SK-N-SH treated with all-trans-retinoic acid at 6 μM for 48 hours (cell line): ENCODE data around the gene AP3B1.
"Not testable (repeated sequence)": the region's sequence is repeated elsewhere in the genome, so short reads cannot be mapped to it uniquely, and the experiment has no call there.

Experiments
- ATAC-seq: fragments of 200-7000 bp; cut with Tn5 transposase; 3 replicates; pipeline ENCODE4 v1.9.1; 2020; ENCODE audit warnings: mild to moderate bottlenecking, moderate library complexity
- ARNTL ChIP-seq: fragments of 450-650 bp; formaldehyde crosslinking; IDR thresholded peaks from 2 replicates; pipeline ENCODE4 v1.5.0; 2020; ENCODE audit warnings: low read depth, mild to moderate bottlenecking, moderate library complexity, borderline replicate concordance
- BACH2 ChIP-seq: fragments of 250-450 bp; sonication (Bioruptor Pico); IDR thresholded peaks from 2 replicates; pipeline ENCODE4 v1.9.0; 2021; ENCODE audit warnings: mild to moderate bottlenecking, borderline replicate concordance
- CREB5 ChIP-seq: fragments of 250-450 bp; sonication (Bioruptor Pico); IDR thresholded peaks from 2 replicates; pipeline ENCODE4 v1.5.1; 2020; ENCODE audit warnings: low read depth, mild to moderate bottlenecking, moderate library complexity
- CSDC2 ChIP-seq: fragments of 250-450 bp; sonication (Bioruptor Pico); IDR thresholded peaks from 2 replicates; pipeline ENCODE4 v1.5.0; 2020; ENCODE audit warnings: mild to moderate bottlenecking, moderate library complexity
- CSRNP3 ChIP-seq: fragments of 250-450 bp; sonication (Bioruptor Pico); IDR thresholded peaks from 2 replicates; pipeline ENCODE4 v1.5.1; 2021; ENCODE audit warnings: mild to moderate bottlenecking, moderate library complexity
- GLIS3 ChIP-seq: fragments of 250-450 bp; sonication (Bioruptor Pico); IDR thresholded peaks from 2 replicates; pipeline ENCODE4 v1.5.0; 2020; ENCODE audit warnings: mild to moderate bottlenecking, moderate library complexity
- ISL1 ChIP-seq: fragments of 250-450 bp; sonication (Bioruptor Pico); IDR thresholded peaks from 2 replicates; pipeline ENCODE4 v2.1.2; 2022; ENCODE audit warnings: mild to moderate bottlenecking, moderate library complexity
- PATZ1 ChIP-seq: fragments of 250-450 bp; sonication (Bioruptor Pico); IDR thresholded peaks from 2 replicates; pipeline ENCODE4 v1.8.0; 2020; ENCODE audit warnings: mild to moderate bottlenecking, moderate library complexity, borderline replicate concordance
- POU6F1 ChIP-seq: fragments of 250-450 bp; sonication (Bioruptor Pico); IDR thresholded peaks from 2 replicates; pipeline ENCODE4 v1.8.0; 2021; ENCODE audit warnings: low read depth, mild to moderate bottlenecking, moderate library complexity, borderline replicate concordance
- RARB ChIP-seq: fragments of 250-450 bp; sonication (Bioruptor Pico); IDR thresholded peaks from 2 replicates; pipeline ENCODE4 v1.8.0; 2021; ENCODE audit warnings: mild to moderate bottlenecking, moderate library complexity
- SNAI2 ChIP-seq: fragments of 250-450 bp; sonication (Bioruptor Pico); IDR thresholded peaks from 2 replicates; pipeline ENCODE4 v1.5.0; 2020; ENCODE audit warnings: mild to moderate bottlenecking, moderate library complexity
- TCF4 ChIP-seq: fragments of 250-450 bp; sonication (Bioruptor Pico); IDR thresholded peaks from 2 replicates; pipeline ENCODE4 v1.8.0; 2021; ENCODE audit warnings: mild to moderate bottlenecking, moderate library complexity, borderline replicate concordance
- TSHZ2 ChIP-seq: fragments of 250-450 bp; sonication (Bioruptor Pico); IDR thresholded peaks from 2 replicates; pipeline ENCODE4 v1.5.0; 2020; ENCODE audit warnings: mild to moderate bottlenecking, moderate library complexity
- ZC3H10 ChIP-seq: fragments of 250-450 bp; sonication (Bioruptor Pico); IDR thresholded peaks from 2 replicates; pipeline ENCODE4 v1.5.1; 2021; ENCODE audit warnings: mild to moderate bottlenecking, moderate library complexity
- ZFP3 ChIP-seq: fragments of 250-450 bp; sonication (Bioruptor Pico); IDR thresholded peaks from 2 replicates; pipeline ENCODE4 v1.5.0; 2020; ENCODE audit warnings: mild to moderate bottlenecking, moderate library complexity
- ZFP30 ChIP-seq: fragments of 450-650 bp; formaldehyde crosslinking; IDR thresholded peaks from 2 replicates; pipeline ENCODE4 v1.5.0; 2022; ENCODE audit warnings: mild to moderate bottlenecking, moderate library complexity
- ZNF565 ChIP-seq: fragments of 450-650 bp; formaldehyde crosslinking; conservative IDR thresholded peaks from 2 replicates; pipeline ENCODE4 v1.5.0; 2020; ENCODE audit warnings: low read depth, mild to moderate bottlenecking, moderate library complexity
- ZNF70 ChIP-seq: fragments of 450-650 bp; formaldehyde crosslinking; IDR thresholded peaks from 2 replicates; pipeline ENCODE4 v1.5.0; 2020; ENCODE audit warnings: mild to moderate bottlenecking, moderate library complexity
- ZNF8 ChIP-seq: fragments of 450-650 bp; formaldehyde crosslinking; IDR thresholded peaks from 2 replicates; pipeline ENCODE4 v1.5.0; 2020; ENCODE audit warnings: mild to moderate bottlenecking, moderate library complexity

The AP3B1 gene

GRCh38 chr5:78178356-78178755 is 116.1 kb downstream of the AP3B1 start:
- ATAC-seq, result no peak
- no peak for TF ChIP-seq SNAI2 (CRISPR knock-in tag)
- TF ChIP-seq RARB, result no peak
- TF ChIP-seq TCF4 (CRISPR knock-in tag), result no peak
- no peak for TF ChIP-seq ARNTL (CRISPR knock-in tag)

GRCh38 chr5:78170335-78170734 is 124.2 kb downstream of the AP3B1 start:
- ATAC-seq, result not testable (repeated sequence)

- TF ChIP-seq ZNF70 (CRISPR knock-in tag), result no peak
- TF ChIP-seq RARB, result no peak
- no peak for TF ChIP-seq POU6F1 (CRISPR knock-in tag)
- ATAC-seq, result peak; percentile 56; the same call in 1 of the 3 replicates
Measured at GRCh38 chr5:78162253-78162862, 132.1 kb downstream of the AP3B1 start.

GRCh38 chr5:78157001-78157400 is 137.5 kb downstream of the AP3B1 start:
- TF ChIP-seq CSRNP3 (CRISPR knock-in tag), result no peak
- TF ChIP-seq ZFP3 (CRISPR knock-in tag), result no peak
- TF ChIP-seq CREB5 (CRISPR knock-in tag), result no peak
- no peak for TF ChIP-seq ZC3H10
- no peak for TF ChIP-seq ZNF565
- TF ChIP-seq POU6F1 (CRISPR knock-in tag), result no peak
- no peak for TF ChIP-seq BACH2 (CRISPR knock-in tag)
- no peak for TF ChIP-seq GLIS3 (CRISPR knock-in tag)
- ATAC-seq, result no peak

GRCh38 chr5:78151594-78152271 is 142.8 kb downstream of the AP3B1 start:
- TF ChIP-seq ISL1 (CRISPR knock-in tag) (no peak), ZNF565 (no peak), ZFP3 (CRISPR knock-in tag) (no peak), ZNF70 (CRISPR knock-in tag) (no peak), PATZ1 (no peak), GLIS3 (CRISPR knock-in tag) (no peak), ZC3H10 (no peak), TSHZ2 (no peak), BACH2 (CRISPR knock-in tag) (no peak), ZFP30 (no peak), CSRNP3 (CRISPR knock-in tag) (no peak), ZNF8 (CRISPR knock-in tag) (no peak), SNAI2 (CRISPR knock-in tag) (no peak), CSDC2 (CRISPR knock-in tag) (no peak)
- TF ChIP-seq, all 23 proteins: peak for 0
- ATAC-seq, result no peak
